ENCODE measurements around the gene RNF111. TPM values are rescaled to one million over a fixed set of nuclear protein-coding genes. Genes with fewer than 3 reads are reported as not detected.

RNF111 gene
- total RNA-seq, 1 donor from 2014 or later = 14.5 TPM

DNA sequence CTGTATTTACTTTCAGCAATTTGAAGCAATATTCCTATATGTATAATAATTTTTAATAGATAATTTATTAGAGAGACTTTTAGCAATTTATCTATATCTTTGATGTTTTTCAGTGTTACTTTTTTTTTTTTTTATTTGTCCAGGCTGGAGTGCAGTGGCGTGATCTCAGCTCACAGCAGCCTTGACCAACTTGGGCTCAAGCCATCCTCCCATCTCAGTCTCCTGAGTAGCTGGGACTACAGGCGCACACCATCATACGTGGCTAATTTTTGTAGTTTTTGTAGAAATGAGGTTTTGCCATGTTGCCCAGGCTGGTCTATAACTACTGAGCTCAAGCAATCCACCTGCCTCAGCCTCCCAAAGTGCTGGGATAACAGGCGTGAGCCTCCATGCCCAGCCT is 28.7 kb upstream of the RNF111 start:
- DNase-seq (ENCODE audit: low read depth) (no peak), FAIRE-seq (no peak)
- Histone ChIP-seq H3K27me3 (ENCODE audit: control insufficient read depth, insufficient read depth, low read length) (no peaks in the 10 kb centered on the region), H3K4me3 (ENCODE audit: low read depth, low read length) (no peak overlapping the region), H3K36me3 (ENCODE audit: control insufficient read depth, insufficient read depth, low read length) (no peaks in the 10 kb centered on the region)
- TF ChIP-seq, protein P1, sequence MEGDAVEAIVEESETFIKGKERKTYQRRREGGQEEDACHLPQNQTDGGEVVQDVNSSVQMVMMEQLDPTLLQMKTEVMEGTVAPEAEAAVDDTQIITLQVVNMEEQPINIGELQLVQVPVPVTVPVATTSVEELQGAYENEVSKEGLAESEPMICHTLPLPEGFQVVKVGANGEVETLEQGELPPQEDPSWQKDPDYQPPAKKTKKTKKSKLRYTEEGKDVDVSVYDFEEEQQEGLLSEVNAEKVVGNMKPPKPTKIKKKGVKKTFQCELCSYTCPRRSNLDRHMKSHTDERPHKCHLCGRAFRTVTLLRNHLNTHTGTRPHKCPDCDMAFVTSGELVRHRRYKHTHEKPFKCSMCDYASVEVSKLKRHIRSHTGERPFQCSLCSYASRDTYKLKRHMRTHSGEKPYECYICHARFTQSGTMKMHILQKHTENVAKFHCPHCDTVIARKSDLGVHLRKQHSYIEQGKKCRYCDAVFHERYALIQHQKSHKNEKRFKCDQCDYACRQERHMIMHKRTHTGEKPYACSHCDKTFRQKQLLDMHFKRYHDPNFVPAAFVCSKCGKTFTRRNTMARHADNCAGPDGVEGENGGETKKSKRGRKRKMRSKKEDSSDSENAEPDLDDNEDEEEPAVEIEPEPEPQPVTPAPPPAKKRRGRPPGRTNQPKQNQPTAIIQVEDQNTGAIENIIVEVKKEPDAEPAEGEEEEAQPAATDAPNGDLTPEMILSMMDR (IDR thresholded peaks at IDR 0.05; ENCODE audit: insufficient read depth, low read length, severe bottlenecking) = no peak

DNA sequence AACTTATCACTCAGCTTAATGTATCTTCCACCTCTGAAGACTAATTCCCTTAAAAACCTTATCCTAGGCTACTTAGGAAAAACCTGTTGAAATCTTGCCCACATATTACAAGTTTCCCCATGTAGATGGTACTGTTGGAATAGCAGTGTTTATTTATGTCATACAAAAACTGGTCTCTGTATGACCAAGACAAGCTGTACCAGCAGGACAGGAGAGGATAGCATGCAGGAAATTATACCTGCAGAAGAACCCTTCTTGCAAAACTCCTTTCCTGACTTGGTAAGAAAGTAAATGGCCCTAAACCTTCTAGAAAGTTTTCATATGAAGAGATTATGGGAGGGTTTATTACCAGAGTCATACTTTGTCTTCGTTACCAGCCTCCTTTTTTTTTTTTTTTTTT is 25.3 kb upstream of the RNF111 start:
- TF ChIP-seq, protein P1 (IDR thresholded peaks at IDR 0.05; ENCODE audit: insufficient read depth, low read length, severe bottlenecking) = no peak
- no peak for FAIRE-seq
- H3K36me3 ChIP-seq (ENCODE audit: control insufficient read depth, insufficient read depth, low read length) = no peaks in the 10 kb centered on the region

DNA sequence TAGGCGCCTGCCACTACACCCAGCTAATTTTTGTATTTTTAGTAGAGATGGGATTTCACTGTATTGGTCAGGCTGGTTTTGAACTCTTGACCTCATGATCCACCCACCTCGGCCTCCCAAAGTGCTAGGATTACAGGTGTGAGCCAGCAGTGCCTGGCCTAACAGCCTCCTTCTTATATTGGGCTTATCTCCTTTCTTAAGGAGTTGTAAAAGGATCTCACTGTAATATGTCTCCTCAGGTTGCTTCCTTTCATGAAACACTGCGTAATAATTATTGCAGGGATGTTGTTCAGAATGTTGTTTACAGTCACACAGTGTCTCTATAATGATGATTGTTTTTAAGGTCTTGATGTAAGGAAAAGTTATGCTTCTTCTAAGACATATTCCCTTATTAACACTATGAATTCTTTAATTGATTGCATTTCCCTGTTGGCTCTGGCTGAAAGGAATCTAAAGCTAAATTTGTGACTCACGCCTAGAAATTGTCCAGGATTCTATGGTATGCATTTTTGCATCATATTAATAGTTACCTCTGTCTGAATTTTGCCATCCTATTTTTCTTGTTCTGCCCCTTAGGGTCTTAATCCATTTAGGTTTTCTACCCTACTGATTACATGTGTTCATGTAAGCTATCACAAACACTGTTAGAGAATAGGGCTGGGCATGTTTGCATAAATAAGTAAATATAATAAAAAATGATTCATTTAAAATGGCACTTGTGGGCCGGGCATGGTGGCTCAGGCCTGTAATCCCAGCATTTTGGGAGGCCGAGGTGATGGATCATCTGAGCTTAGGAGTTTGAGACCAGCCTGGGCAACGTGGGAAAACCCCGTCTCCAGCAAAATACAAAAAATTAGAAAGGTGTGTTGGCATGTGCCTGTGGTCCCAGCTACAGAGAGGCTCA is 24.5 kb upstream of the RNF111 start:
- TF ChIP-seq, protein P1 (IDR thresholded peaks at IDR 0.05; ENCODE audit: insufficient read depth, low read length, severe bottlenecking) = no peak
- FAIRE-seq (no peak), DNase-seq (ENCODE audit: low read depth) (peak; percentile 32)
- Histone ChIP-seq H3K36me3 (ENCODE audit: control insufficient read depth, insufficient read depth, low read length) (no peaks in the 10 kb centered on the region), H3K27me3 (ENCODE audit: control insufficient read depth, insufficient read depth, low read length) (no peaks in the 10 kb centered on the region), H3K4me3 (ENCODE audit: low read depth, low read length) (no peak overlapping the region)

More for the DNA sequence above, 25.3 kb upstream of the RNF111 start:
- no peaks in the 10 kb centered on the region for H3K27me3 ChIP-seq (ENCODE audit: control insufficient read depth, insufficient read depth, low read length)
- no peak for DNase-seq (ENCODE audit: low read depth)
- no peak overlapping the region for H3K4me3 ChIP-seq (ENCODE audit: low read depth, low read length)

DNA sequence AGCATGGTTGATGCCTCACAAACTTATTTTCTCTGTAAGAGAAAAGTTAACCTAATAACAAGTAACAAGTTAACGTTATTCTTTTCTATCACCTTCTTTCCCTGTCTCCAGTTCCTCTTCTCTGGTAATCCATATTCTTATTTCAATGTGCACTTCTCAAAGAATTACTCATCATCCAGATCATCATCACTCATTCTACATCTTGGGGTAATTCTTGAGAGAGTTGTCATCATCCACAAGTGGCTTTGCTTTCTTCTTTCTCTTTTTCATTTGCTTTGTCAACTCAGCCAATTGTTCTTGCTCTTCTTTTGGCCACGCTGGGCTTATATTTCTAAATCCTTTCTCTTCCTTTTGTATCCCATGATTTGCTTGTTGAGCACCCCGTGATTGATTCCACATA is 20.8 kb upstream of the RNF111 start:
- no peak for FAIRE-seq

DNA sequence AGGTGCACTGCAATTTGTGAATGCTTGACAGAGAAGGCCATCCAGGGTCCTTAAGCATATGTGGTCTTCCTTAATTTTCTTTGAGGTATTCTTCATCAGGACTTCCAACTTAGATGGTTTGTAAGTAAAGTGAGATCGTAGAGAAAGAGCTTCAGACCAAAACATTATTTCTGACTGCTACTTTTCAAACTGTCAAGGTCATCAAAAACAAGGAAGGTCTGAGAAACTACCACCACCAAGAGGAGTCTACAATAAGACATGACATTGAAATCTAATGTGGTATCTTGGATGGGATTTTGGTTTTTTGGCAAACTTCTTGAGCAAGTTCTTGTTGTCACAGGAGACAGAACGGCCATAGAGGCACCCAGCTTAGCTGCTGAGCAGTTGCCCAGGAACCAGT is 20.0 kb upstream of the RNF111 start:
- Histone ChIP-seq H3K4me3 (ENCODE audit: low read depth, low read length) (no peak overlapping the region), H3K27me3 (ENCODE audit: control insufficient read depth, insufficient read depth, low read length) (no peaks in the 10 kb centered on the region), H3K36me3 (ENCODE audit: control insufficient read depth, insufficient read depth, low read length) (no peaks in the 10 kb centered on the region)
- no peak for DNase-seq (ENCODE audit: low read depth)
- no peak for FAIRE-seq
- TF ChIP-seq, protein P1 (IDR thresholded peaks at IDR 0.05; ENCODE audit: insufficient read depth, low read length, severe bottlenecking) = no peak

More for the DNA sequence above, 20.8 kb upstream of the RNF111 start:
- DNase-seq (ENCODE audit: low read depth) = peak; percentile 75
- H3K27me3 ChIP-seq (ENCODE audit: control insufficient read depth, insufficient read depth, low read length) = no peaks in the 10 kb centered on the region
- TF ChIP-seq, protein P1 (IDR thresholded peaks at IDR 0.05; ENCODE audit: insufficient read depth, low read length, severe bottlenecking) = no peak
- no peaks in the 10 kb centered on the region for H3K36me3 ChIP-seq (ENCODE audit: control insufficient read depth, insufficient read depth, low read length)
- no peak overlapping the region for H3K4me3 ChIP-seq (ENCODE audit: low read depth, low read length)
